GM19463 (cell line): ENCODE results near the gene C10orf62.

ENCODE experiments used
- ATAC-seq: cut with Tn5 transposase; IDR thresholded peaks from one replicate; pipeline ENCODE4 v1.9.1; 2021; ENCODE audit warnings: mild to moderate bottlenecking, moderate library complexity; ENCODE audit not compliant: unreplicated experiment

C10orf62 gene

DNA sequence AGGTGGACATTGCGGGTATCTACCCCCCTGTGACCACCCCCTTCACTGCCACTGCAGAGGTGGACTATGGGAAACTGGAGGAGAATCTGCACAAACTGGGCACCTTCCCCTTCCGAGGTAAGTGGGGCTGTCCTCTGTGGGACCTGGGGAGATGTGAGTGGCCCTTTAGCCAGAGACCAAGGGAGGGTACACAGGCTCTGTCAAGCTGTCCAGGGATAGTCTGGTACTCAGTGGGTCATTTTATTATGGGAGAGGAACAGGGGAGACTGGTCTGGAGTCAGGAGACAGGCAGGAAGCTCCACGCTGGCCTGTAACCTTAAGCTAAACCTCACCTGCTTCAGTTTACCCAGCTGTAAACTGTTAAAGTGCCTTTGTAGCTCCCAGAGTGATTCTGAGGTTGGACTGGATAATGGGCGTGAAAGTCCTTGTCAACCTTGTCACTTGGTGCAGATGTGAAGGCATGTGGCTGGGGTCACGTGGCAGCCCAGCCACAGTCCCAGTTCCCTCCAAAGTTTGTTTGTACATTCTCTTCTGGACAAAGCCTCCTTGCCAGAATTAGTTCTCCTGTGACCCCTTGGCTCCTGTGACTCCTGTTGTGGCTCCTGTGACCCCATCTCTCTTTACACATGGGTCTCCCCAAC lies 4.6 kb upstream of the C10orf62 start:
- ATAC-seq = no peak

DNA sequence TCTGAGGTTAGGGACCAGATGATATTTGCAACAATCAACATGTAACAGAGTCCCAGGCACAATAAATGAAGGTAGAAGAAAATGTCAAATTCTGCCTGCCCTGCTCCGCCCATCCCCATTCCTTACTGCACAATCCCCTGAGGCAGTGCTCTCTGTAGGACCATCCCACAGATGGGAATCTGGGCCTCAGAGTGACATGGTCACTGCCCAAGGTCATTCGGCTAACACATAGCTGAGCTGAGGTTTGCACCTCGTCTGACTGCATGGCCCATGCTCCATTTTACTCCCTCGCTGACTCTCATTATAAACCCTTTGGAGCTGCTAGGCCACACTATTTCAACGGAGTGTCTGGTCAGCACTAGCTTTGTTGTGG lies 4.1 kb upstream of the C10orf62 start:
- ATAC-seq = no peak

GRCh38 chr10:97587183-97587582 lies 2.3 kb upstream of the C10orf62 start:
- no peak for ATAC-seq

- ATAC-seq = no peak
These were observed 694 bp downstream of the C10orf62 start for GRCh38 chr10:97590082-97590747.

- no peak for ATAC-seq
These were observed 1.4 kb downstream of the C10orf62 start for GRCh38 chr10:97590748-97591495.

DNA sequence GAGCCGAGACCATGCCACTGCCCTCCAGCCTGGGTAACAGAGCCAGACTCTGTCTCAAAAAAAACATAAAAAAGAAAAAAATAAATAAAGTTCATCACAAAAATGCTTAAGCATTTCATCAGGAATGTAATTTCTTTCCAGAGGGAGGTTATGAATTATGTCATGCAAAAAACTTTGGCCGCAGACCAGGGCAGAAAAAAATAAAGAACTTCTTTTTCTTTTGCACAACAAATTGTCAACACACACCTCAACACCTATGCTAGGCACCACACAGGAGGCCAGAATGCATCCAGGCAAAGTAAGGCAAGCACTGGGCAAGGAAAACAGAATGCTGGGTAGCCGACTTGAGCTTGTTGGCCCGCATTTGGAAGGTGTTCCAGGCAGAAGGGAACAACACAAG lies 3.9 kb downstream of the C10orf62 start:
- no peak for ATAC-seq

GRCh38 chr10:97596101-97597082 lies 6.9 kb downstream of the C10orf62 start:
- no peak for ATAC-seq

DNA sequence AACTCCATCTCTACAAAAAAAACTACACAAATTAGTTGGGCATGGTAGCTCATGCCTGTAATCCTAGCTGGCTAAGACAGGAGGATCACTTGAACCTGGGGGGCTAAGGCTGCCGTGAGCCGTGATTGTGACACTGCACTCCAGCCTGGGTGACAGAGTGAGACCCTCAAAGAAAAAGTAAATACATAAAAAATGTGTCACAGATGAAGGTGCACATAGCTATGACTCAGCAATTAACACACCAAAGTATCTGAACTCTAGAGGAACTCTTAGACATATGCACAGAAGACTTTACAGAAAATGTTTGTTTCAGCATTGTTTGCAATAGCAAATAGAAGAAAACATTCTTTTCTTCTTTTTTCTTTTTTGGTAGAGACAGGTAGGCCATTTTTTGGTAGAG lies 8.3 kb downstream of the C10orf62 start:
- ATAC-seq = no peak

DNA sequence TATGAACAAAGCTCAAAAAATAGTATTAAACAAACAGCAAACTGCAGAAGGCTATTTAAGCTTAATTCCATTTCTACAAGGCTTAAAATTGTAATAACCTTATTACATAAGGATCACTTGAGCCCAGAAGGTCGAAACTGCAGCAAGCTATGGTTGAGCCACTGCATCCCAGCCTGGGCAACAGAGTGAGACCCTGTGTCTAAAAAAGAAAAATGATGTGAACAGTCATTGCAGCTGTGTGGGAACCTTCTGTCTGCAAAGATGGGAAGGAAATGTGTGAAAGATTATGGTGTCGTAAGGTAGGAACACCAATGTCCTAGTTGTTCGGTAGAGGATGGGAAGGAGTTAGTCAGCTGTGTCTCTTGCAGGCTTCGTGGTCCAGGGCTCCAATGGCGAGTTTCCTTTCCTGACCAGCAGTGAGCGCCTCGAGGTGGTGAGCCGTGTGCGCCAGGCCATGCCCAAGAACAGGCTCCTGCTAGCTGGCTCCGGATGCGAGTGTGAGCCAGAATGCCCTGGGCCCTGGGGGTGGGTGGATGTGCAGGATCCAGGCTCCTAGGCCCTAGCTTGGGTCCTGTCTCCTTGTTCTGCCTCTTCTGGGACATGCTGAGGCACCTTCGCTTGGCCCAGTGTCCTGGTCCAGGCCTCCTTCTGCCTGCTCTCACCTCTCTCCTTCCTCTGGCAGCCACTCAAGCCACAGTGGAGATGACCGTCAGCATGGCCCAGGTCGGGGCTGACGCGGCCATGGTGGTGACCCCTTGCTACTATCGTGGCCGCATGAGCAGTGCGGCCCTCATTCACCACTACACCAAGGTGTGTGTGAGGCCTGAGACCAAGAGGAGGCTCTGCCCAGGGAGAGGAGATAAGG lies 9.1 kb downstream of the C10orf62 start:
- no peak for ATAC-seq

- no peak for ATAC-seq
These were observed 9.7 kb downstream of the C10orf62 start for GRCh38 chr10:97599272-97599619.

DNA sequence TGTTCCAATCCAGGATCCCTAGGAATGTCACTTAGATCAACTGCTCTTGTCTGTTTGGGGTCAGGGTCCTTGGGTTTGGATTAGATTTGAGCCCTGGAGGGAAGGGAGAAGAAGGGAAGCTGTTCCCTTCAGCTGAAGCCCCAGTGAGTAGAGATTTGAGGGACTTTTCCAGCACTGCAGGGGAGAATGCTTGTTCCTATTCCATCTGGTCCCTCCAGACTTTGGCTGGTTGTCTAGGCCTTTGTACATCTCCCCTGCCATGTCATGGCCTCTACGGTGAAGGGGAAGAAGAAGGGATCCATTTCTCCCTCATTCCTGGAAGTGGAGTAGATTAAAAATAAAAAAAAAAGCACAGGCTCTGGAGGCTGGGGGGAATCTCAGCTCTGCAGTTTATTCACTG lies 11.1 kb downstream of the C10orf62 start:
- ATAC-seq = no peak

- ATAC-seq = no peak
These were observed 12.0 kb downstream of the C10orf62 start for GRCh38 chr10:97601268-97602215.

- ATAC-seq = no peak
These were observed 17.6 kb downstream of the C10orf62 start for GRCh38 chr10:97607095-97607636.

DNA sequence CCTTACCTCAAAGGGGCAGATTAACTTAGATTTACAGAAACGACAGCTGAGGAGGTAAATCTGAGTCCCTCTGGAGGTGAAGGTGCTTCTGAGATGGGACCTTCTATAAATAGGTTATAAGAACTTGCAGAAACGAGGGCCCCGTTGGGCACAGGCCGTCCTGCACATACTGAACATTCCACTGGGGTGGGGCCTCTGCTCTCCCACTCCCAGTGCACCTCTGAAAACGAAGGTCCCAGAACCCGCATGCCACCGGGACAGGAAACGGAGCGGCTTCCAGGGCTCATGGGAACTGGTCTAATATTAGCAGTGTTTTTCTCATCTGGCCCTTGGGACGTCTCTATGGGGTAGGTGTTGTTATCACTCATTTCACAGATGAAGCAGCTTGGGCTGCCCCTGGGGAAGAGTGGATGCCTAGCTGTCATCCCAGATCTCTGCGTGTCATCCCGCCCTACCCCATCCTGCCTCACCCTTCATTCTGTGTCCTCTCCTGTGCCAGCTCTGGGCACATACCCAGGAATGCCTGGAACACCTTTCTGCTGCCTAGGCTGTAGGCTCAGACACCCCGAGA lies 19.6 kb downstream of the C10orf62 start:
- no peak for ATAC-seq

DNA sequence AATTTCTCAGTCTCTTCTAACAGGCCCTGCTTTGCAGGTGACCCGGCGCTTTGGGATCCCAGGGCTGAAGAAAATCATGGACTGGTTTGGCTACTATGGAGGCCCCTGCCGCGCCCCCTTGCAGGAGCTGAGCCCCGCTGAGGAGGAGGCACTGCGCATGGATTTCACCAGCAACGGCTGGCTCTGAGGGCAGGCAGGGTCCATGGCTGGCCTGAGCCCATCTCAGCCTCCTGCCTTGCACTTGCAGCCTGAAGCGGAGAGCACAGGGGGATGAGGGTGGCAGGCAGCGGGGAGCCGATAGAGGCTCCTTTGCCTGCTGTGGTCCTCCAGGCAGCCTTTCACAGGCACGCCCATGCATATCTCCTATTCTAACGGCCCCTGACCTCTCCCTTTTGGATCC lies 22.0 kb downstream of the C10orf62 start:
- ATAC-seq = no peak

DNA sequence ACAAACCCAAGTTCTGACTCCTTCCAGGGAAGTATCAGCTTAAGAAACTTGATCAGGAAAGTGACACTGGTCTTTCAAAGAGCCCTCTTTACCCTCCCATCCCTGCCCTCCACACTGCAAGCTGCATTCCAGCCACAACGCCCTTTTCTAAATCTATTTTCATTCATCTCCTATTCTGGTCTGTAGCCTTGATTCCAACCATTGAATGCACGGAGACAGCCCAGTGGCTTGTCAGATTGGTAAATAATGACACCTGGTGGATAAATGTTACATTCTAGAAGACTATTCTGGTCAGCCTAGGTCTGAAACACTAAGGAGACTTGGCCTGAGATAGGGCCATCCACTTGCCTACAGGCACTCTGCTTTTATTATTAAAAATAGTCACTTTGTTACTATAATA lies 22.9 kb downstream of the C10orf62 start:
- ATAC-seq = no peak

GRCh38 chr10:97618285-97618684 lies 28.8 kb downstream of the C10orf62 start:
- no peak for ATAC-seq

- ATAC-seq = no peak
These were observed 29.2 kb downstream of the C10orf62 start for GRCh38 chr10:97618733-97619132.
